ENCODE data around the gene XBP1. TPM values are rescaled to one million over a fixed set of nuclear protein-coding genes. Genes with fewer than 3 reads are reported as not detected.

XBP1 gene
- total and polyA plus RNA-seq, 2 of the 4 experiments (the other 2 are of a cell fraction), result 95.0 to 223 TPM

GRCh38 chr22:28835630-28836189 lies 35.3 kb upstream of the XBP1 start:
- ATAC-seq (ENCODE audit: low read depth) (no peak), DNase-seq (no peak)
- no peaks in the 10 kb centered on the region for H3K9me3 ChIP-seq (ENCODE audit: control insufficient read depth, insufficient read depth, low read length)
- ChIA-PET CTCF (no interaction called here), POLR2A (ENCODE audit: unreplicated experiment) (no interaction called here)
- H2BK20ac ChIP-seq (ENCODE audit: low read depth, low read length), result no peak overlapping the region
- H3K14ac ChIP-seq (replicated peaks; ENCODE audit: low read depth, low read length), result no peak overlapping the region
- H4K8ac ChIP-seq (ENCODE audit: low read depth in 2 of 2, low read length in 2 of 2), result no peak overlapping the region
- no peaks in the 10 kb centered on the region for H4K20me1 ChIP-seq (ENCODE audit: insufficient read depth, low read length)
- no peak overlapping the region for H4K91ac ChIP-seq (ENCODE audit: insufficient read depth, low read depth, low read length)
- no peak overlapping the region for H2AK9ac ChIP-seq (replicated peaks; ENCODE audit: low read depth, low read length, poor library complexity)
- H3K79me1 ChIP-seq (ENCODE audit: low read depth in 1 of 2, low read length in 2 of 2), result no peaks in the 10 kb centered on the region
- in situ Hi-C loops (cut with MboI; ENCODE audit: low sequenced_read_pairs), result loop anchor here (10.0 kb wide), 1 partner anchor 781 kb away; no protein-coding TSS in a partner anchor
- intact Hi-C loops (cut with micrococcal nuclease), result no loop called here
- H2AK5ac ChIP-seq (ENCODE audit: low read depth, low read length), result no peak overlapping the region
- WGBS, 2 experiments (ENCODE audit: extremely low coverage in 2 of 2, insufficient read length in 1 of 2), result 93% methylated on average over 7 of the region's 11 CpGs; no CpG with 5 or more reads in 1 of the 2 experiments
- H3K27ac ChIP-seq (ENCODE audit: insufficient read depth, low read length), result no peak overlapping the region
- TF ChIP-seq SMC3 (IDR thresholded peaks at IDR 0.05; ENCODE audit: low read depth, low read length) (no peak), MAFK (IDR thresholded peaks at IDR 0.05; ENCODE audit: low read depth, low read length) (no peak), CEBPB (IDR thresholded peaks at IDR 0.05; ENCODE audit: low read depth, low read length) (no peak), BHLHE40 (IDR thresholded peaks at IDR 0.05; ENCODE audit: low read depth, low read length) (no peak), RAD21 (IDR thresholded peaks at IDR 0.05; ENCODE audit: low read length) (no peak)
- H3K27me3 ChIP-seq (ENCODE audit: control insufficient read depth, insufficient read depth, low read length), result no peaks in the 10 kb centered on the region
- H3K18ac ChIP-seq (ENCODE audit: low read depth, low read length), result no peak overlapping the region
- H3K4me3 ChIP-seq (ENCODE audit: insufficient read depth, low read depth, low read length), result no peak overlapping the region
- no TSS peak for BruUV-seq (replicated peaks)
- H2AFZ ChIP-seq (replicated peaks; ENCODE audit: low read length, poor library complexity), result no peak overlapping the region
- no peaks in the 10 kb centered on the region for H3K9me1 ChIP-seq (ENCODE audit: insufficient read depth, low read length)
- dilution Hi-C loops (cut with HindIII; ENCODE audit: low sequenced_read_pairs, unreplicated experiment), result no loop called here
- H2BK5ac ChIP-seq (ENCODE audit: low read depth, low read length, poor library complexity, severe bottlenecking), result no peak overlapping the region
- H3K9ac ChIP-seq (ENCODE audit: low read depth, low read length), result no peak overlapping the region
- H3K56ac ChIP-seq (ENCODE audit: extremely low read depth, insufficient read depth, low read length), result no peak overlapping the region
- H3K23ac ChIP-seq (ENCODE audit: low read depth, low read length), result no peak overlapping the region
- no peaks in the 10 kb centered on the region for H3K4me1 ChIP-seq (ENCODE audit: control insufficient read depth, insufficient read depth, low read length)
- H3K4me2 ChIP-seq (ENCODE audit: low read depth, low read length), result no peak overlapping the region
- H2BK15ac ChIP-seq (ENCODE audit: low read depth, low read length), result no peak overlapping the region
- H3K36me3 ChIP-seq (ENCODE audit: control insufficient read depth, insufficient read depth, low read length), result no peaks in the 10 kb centered on the region
- no peak overlapping the region for H4K5ac ChIP-seq (ENCODE audit: low read depth, low read length)
- H3K4ac ChIP-seq (ENCODE audit: low read depth, low read length), result no peak overlapping the region
- no peak overlapping the region for H2BK120ac ChIP-seq (ENCODE audit: low read depth, low read length)
